ENCODE measurements around the gene LUZP2. TPM values are rescaled to one million over a fixed set of nuclear protein-coding genes. Genes with fewer than 3 reads are reported as not detected.

LUZP2 gene
- total and polyA plus RNA-seq, 2 of the 8 experiments (the other 6 are each of a cell fraction or from before 2014, with no cell fraction given) = 0.79 to 1.5 TPM

- TF ChIP-seq ATF2 (IDR thresholded peaks at IDR 0.05; ENCODE audit: low read length) (no peak), BACH1 (IDR thresholded peaks at IDR 0.05; ENCODE audit: low read length) (no peak)
These were observed 94.4 kb downstream of the LUZP2 start (continued) for GRCh38 chr11:24591283-24591682.

Measured in H1 (cell line).